K562 (cell line): ENCODE results near the gene CHIC2. TPM values are rescaled to one million over a fixed set of nuclear protein-coding genes. Genes with fewer than 3 reads are reported as not detected.

ENCODE experiments used
- FOS ChIP-seq: IDR thresholded peaks from 3 replicates; pipeline ENCODE4 v1.6.1; 2011; ENCODE audit not compliant: insufficient read length; ENCODE audit errors: extremely low read depth
- NR2C2 ChIP-seq, 2 experiments: fragments of 200-800 bp in 1 of 2; sonication (Bioruptor generic) in 1 of 2; sonication (generic) in 1 of 2; formaldehyde crosslinking in 1 of 2; IDR thresholded peaks; 2 replicates each; pipeline versions ENCODE4 v1.6.1 to v1.8.0; 2016 to 2022; ENCODE audit warnings: mild to moderate bottlenecking in 1 of 2, missing compliant biosample characterization in 1 of 2, missing genetic modification characterization in 1 of 2, missing genetic modification reagents in 1 of 2
- PRDM10 ChIP-seq: fragments of 450-650 bp; IDR thresholded peaks from 2 replicates; pipeline ENCODE4 v1.6.1; 2018; ENCODE audit not compliant: partially characterized antibody
- ZNF407 ChIP-seq: fragments of 450-650 bp; IDR thresholded peaks from 2 replicates; pipeline ENCODE4 v1.6.1; 2016; ENCODE audit warnings: low read depth
- polyA plus RNA-seq, 8 experiments: library from polyadenylated mRNA; depleted of rRNA in 4 of 8; stranded (reverse) in 5 of 8; unstranded in 3 of 8; fragments of >200 nt; fragmentation: Nextera tagmentation in 2 of 8; fragmentation: Illumina TruSeq in 1 of 8; extraction: Ambion mirVana in 2 of 8; extraction: Trizol in 1 of 8; gene quantifications; 2 replicates each; pipeline versions ENCODE4 v1.2.1 to v1.2.3, GENCODE V29; 2011 to 2014; ENCODE audit warnings: inconsistent platforms in 1 of 8, missing spikeins in 1 of 8
- total RNA-seq, 7 experiments: library from RNA; depleted of rRNA in 6 of 7; stranded (reverse); fragments of >200 nt in 6 of 7; fragmentation: Illumina TruSeq in 2 of 7; extraction: Trizol in 2 of 7; gene quantifications; 2 replicates each; pipeline versions ENCODE4 v1.2.1 to v1.2.3, GENCODE V29; 2011 to 2021; ENCODE audit warnings: low replicate concordance in 1 of 7

Gene CHIC2
- total and polyA plus RNA-seq, 9 of the 15 experiments (the other 6 are each of a cell fraction or from before 2014, with no cell fraction given): 0.89 to 25.1 (median 12.1) TPM

GRCh38 chr4:54110019-54110416 is 45.6 kb upstream of the CHIC2 start (continued):
- TF ChIP-seq ZNF407 (no peak), PRDM10 (no peak), NR2C2 (CRISPR knock-in tag; IDR thresholded peaks at IDR 0.05) (no peak), NR2C2 (tag; IDR thresholded peaks at IDR 0.05) (no peak), FOS (no peak)
